Prostate gland (tissue), 2 donors: ENCODE results near the gene CDIPT.

Experiments used
- POLR2A ChIP-seq: fragments of 450-650 bp; IDR thresholded peaks from one replicate; pipeline ENCODE4 v1.6.1; 2016; ENCODE audit warnings: antibody characterized with exemption, mild to moderate bottlenecking
- POLR2AphosphoS5 ChIP-seq: sonication (generic); formaldehyde crosslinking; IDR thresholded peaks from one replicate; pipeline ENCODE4 v1.6.1; 2017; ENCODE audit warnings: antibody characterized with exemption
- TF ChIP-seq, protein P1 (sequence below), 4 experiments: fragments of 200-600 bp in 2 of 4; fragments of 450-650 bp in 2 of 4; sonication (generic) in 2 of 4; IDR thresholded peaks; 1 replicate in 3 of 4; 2 replicates in 1 of 4; pipeline ENCODE4 v1.5.1; 2016 to 2019; ENCODE audit warnings: antibody characterized with exemption in 4 of 4, mild to moderate bottlenecking in 2 of 4, moderate library complexity in 2 of 4

DNA sequence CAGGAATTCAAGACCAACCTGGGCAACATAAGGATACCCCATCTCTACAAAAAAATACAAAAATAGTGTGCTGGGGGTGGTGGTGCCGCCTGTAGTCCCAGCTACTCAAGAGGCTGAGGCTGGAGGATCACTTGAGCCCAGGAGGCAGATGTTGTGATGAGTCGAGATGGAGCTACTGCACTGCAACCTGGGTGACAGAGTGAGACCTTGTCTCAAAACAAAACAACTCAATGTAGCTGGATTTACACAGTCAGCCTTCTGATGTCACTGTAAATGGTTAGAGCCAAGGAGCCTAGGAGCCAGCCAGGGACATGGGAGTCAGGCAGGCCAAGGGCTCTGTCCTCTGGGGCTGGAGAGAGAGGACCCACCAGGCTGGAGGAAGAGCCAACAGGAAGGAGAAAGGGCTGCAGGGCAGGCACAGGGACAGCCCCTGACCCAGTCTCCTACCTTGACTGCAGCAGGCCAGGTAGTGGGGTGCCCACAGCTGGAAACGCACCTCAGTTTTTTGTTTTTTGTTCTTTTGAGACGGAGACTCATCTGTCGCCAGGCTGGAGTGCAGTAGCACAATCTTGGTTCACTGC is 8.4 kb downstream of the CDIPT start:
- TF ChIP-seq, protein P1, sequence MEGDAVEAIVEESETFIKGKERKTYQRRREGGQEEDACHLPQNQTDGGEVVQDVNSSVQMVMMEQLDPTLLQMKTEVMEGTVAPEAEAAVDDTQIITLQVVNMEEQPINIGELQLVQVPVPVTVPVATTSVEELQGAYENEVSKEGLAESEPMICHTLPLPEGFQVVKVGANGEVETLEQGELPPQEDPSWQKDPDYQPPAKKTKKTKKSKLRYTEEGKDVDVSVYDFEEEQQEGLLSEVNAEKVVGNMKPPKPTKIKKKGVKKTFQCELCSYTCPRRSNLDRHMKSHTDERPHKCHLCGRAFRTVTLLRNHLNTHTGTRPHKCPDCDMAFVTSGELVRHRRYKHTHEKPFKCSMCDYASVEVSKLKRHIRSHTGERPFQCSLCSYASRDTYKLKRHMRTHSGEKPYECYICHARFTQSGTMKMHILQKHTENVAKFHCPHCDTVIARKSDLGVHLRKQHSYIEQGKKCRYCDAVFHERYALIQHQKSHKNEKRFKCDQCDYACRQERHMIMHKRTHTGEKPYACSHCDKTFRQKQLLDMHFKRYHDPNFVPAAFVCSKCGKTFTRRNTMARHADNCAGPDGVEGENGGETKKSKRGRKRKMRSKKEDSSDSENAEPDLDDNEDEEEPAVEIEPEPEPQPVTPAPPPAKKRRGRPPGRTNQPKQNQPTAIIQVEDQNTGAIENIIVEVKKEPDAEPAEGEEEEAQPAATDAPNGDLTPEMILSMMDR (IDR thresholded peaks at IDR 0.05) = no peak
- TF ChIP-seq POLR2A (no peak), POLR2AphosphoS5 (no peak)
